IPS-15b (cell line): ENCODE results near the gene DCLRE1B.
A peak's percentile ranks its signal among the peaks of the same experiment; 100 is the strongest.

Source experiments
- H3K27me3 ChIP-seq: one replicate; pipeline ENCODE4 v1.6.1; 2013; ENCODE audit warnings: low read length; ENCODE audit not compliant: control insufficient read depth, insufficient read depth
- H3K36me3 ChIP-seq: one replicate; pipeline ENCODE4 v1.6.1; 2013; ENCODE audit warnings: low read length; ENCODE audit not compliant: control insufficient read depth, insufficient read depth
- H3K4me1 ChIP-seq: one replicate; pipeline ENCODE4 v1.6.1; 2013; ENCODE audit warnings: mild to moderate bottlenecking, low read length; ENCODE audit not compliant: control insufficient read depth, insufficient read depth
- H3K4me3 ChIP-seq: one replicate; pipeline ENCODE4 v1.5.1; 2013; ENCODE audit warnings: low read depth, low read length
- H3K9ac ChIP-seq: one replicate; pipeline ENCODE4 v1.6.1; 2013; ENCODE audit warnings: low read depth, mild to moderate bottlenecking, low read length
- H3K9me3 ChIP-seq: one replicate; pipeline ENCODE4 v1.6.1; 2013; ENCODE audit warnings: mild to moderate bottlenecking, low read length; ENCODE audit not compliant: control insufficient read depth, insufficient read depth

The DCLRE1B gene

GRCh38 chr1:113930499-113931161 is 25.5 kb downstream of the DCLRE1B start:
- Histone ChIP-seq H3K36me3 (no peaks in the 10 kb centered on the region), H3K9ac (peak overlapping the region; percentile 9), H3K9me3 (no peaks in the 10 kb centered on the region), H3K27me3 (no peaks in the 10 kb centered on the region), H3K4me1 (peaks cover 5% of the 10 kb centered on the region), H3K4me3 (peak overlapping the region; percentile 78)

- Histone ChIP-seq H3K9ac (no peak overlapping the region), H3K36me3 (no peaks in the 10 kb centered on the region), H3K4me3 (peak overlapping the region; percentile 78), H3K27me3 (no peaks in the 10 kb centered on the region), H3K4me1 (peaks cover 5% of the 10 kb centered on the region), H3K9me3 (no peaks in the 10 kb centered on the region)
These were observed 26.3 kb downstream of the DCLRE1B start for GRCh38 chr1:113931451-113931851.

GRCh38 chr1:113934006-113934405 is 28.9 kb downstream of the DCLRE1B start:
- Histone ChIP-seq H3K36me3 (no peaks in the 10 kb centered on the region), H3K4me1 (peaks cover 12% of the 10 kb centered on the region), H3K4me3 (no peak overlapping the region), H3K27me3 (no peaks in the 10 kb centered on the region), H3K9me3 (no peaks in the 10 kb centered on the region), H3K9ac (no peak overlapping the region)

GRCh38 chr1:113934511-113935055 is 29.5 kb downstream of the DCLRE1B start:
- H3K9me3 ChIP-seq = no peaks in the 10 kb centered on the region
- no peak overlapping the region for H3K9ac ChIP-seq
- H3K4me1 ChIP-seq = peaks cover 12% of the 10 kb centered on the region
- H3K27me3 ChIP-seq = no peaks in the 10 kb centered on the region
- H3K36me3 ChIP-seq = no peaks in the 10 kb centered on the region
- no peak overlapping the region for H3K4me3 ChIP-seq

- H3K4me3 ChIP-seq = no peak overlapping the region
- peaks cover 12% of the 10 kb centered on the region for H3K4me1 ChIP-seq
- no peaks in the 10 kb centered on the region for H3K36me3 ChIP-seq
- H3K9ac ChIP-seq = no peak overlapping the region
- no peaks in the 10 kb centered on the region for H3K27me3 ChIP-seq
- no peaks in the 10 kb centered on the region for H3K9me3 ChIP-seq
These were observed 30.1 kb downstream of the DCLRE1B start for GRCh38 chr1:113935176-113935575.

- Histone ChIP-seq H3K27me3 (no peaks in the 10 kb centered on the region), H3K4me1 (peaks cover 10% of the 10 kb centered on the region), H3K4me3 (no peak overlapping the region), H3K9ac (no peak overlapping the region), H3K9me3 (no peaks in the 10 kb centered on the region), H3K36me3 (peaks cover under 1% of the 10 kb centered on the region)
These were observed 30.8 kb downstream of the DCLRE1B start for GRCh38 chr1:113935970-113936369.

- Histone ChIP-seq H3K4me1 (peaks cover 7% of the 10 kb centered on the region), H3K4me3 (no peak overlapping the region)
These were observed 32.0 kb downstream of the DCLRE1B start for GRCh38 chr1:113937146-113937545.

GRCh38 chr1:113938192-113938591 is 33.1 kb downstream of the DCLRE1B start:
- H3K4me1 ChIP-seq = peaks cover 7% of the 10 kb centered on the region
- H3K9me3 ChIP-seq = no peaks in the 10 kb centered on the region

More at GRCh38 chr1:113937146-113937545, 32.0 kb downstream of the DCLRE1B start:
- H3K36me3 ChIP-seq = peaks cover 4% of the 10 kb centered on the region
- no peaks in the 10 kb centered on the region for H3K9me3 ChIP-seq
- no peak overlapping the region for H3K9ac ChIP-seq
- no peaks in the 10 kb centered on the region for H3K27me3 ChIP-seq

GRCh38 chr1:113940365-113941244 is 35.5 kb downstream of the DCLRE1B start:
- no peak overlapping the region for H3K9ac ChIP-seq
- peaks cover 4% of the 10 kb centered on the region for H3K36me3 ChIP-seq
- H3K4me3 ChIP-seq = no peak overlapping the region
- H3K4me1 ChIP-seq = peaks cover 7% of the 10 kb centered on the region
- H3K27me3 ChIP-seq = no peaks in the 10 kb centered on the region
- no peaks in the 10 kb centered on the region for H3K9me3 ChIP-seq

More at GRCh38 chr1:113938192-113938591, 33.1 kb downstream of the DCLRE1B start:
- Histone ChIP-seq H3K27me3 (no peaks in the 10 kb centered on the region), H3K36me3 (peaks cover 4% of the 10 kb centered on the region), H3K4me3 (no peak overlapping the region), H3K9ac (no peak overlapping the region)

GRCh38 chr1:113941245-113941559 is 36.1 kb downstream of the DCLRE1B start:
- Histone ChIP-seq H3K4me3 (no peak overlapping the region), H3K4me1 (peaks cover 7% of the 10 kb centered on the region), H3K36me3 (peaks cover 4% of the 10 kb centered on the region), H3K9me3 (no peaks in the 10 kb centered on the region), H3K9ac (no peak overlapping the region), H3K27me3 (no peaks in the 10 kb centered on the region)

GRCh38 chr1:113942527-113942926 is 37.4 kb downstream of the DCLRE1B start:
- H3K9ac ChIP-seq = no peak overlapping the region
- H3K4me3 ChIP-seq = no peak overlapping the region
- H3K36me3 ChIP-seq = peaks cover 4% of the 10 kb centered on the region
- no peaks in the 10 kb centered on the region for H3K27me3 ChIP-seq
- no peaks in the 10 kb centered on the region for H3K9me3 ChIP-seq
- peaks cover 10% of the 10 kb centered on the region for H3K4me1 ChIP-seq
